SK-N-DZ (cell line): ENCODE data around the gene SLC5A6. TPM values are rescaled to one million over a fixed set of nuclear protein-coding genes. Genes with fewer than 3 reads are reported as not detected.

ENCODE experiments used
- DNase-seq: peaks from one replicate; pipeline ENCODE4 v3.0.0-alpha.2; 2015; ENCODE audit warnings: low spot score
- polyA plus RNA-seq, 2 experiments: library from polyadenylated mRNA; depleted of rRNA; stranded (reverse); fragments of >200 nt; gene quantifications; 2 replicates each; pipeline ENCODE4 v1.2.3, GENCODE V29; 2014

The SLC5A6 gene
- polyA plus RNA-seq (2014; cell fraction: cytosol; rRNA removed): 43.4 and 61.7 TPM in 2 replicates
- 173 and 175 TPM in 2 replicates for polyA plus RNA-seq (2014; cell fraction: nucleus; rRNA removed)

DNA sequence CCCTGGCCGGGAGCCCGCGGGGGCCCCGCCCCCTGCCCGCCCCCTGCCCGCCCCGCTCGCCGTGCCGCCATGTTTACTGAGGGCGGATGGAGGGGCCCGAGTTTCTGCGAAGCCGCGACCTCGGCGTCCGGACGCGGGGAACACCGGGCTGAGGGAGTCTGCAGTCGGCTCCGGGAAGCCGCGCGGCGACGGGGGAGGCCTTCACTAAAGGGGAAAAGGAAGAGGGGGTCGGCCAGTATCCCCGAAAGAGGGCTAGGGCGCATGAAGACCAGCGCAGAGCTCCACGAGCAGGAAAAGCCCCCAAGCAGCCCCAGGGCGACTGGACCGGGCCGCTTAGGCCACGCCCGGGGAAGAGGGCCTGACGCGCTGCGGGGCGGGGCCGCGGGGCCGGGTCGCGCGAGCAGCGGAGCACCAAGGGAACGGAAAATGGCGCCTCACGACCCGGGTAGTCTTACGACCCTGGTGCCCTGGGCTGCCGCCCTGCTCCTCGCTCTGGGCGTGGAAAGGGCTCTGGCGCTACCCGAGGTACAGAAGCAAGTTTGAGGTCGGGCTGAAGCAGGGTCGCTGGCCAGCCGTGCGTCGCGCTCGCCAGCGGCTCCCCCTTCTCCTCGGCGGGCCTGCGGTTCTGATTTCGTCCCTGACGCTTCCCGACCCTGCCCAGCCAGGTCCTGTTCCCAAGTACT lies at the start of gene SLC5A6, which contains the start of gene ATRAID:
Gene SLC5A6, minus strand, starts transcription at position 326 of the 683 bp plus-strand sequence. CDS start 4,618 bp downstream, outside the sequence.
Gene ATRAID, plus strand, starts transcription at position 99 of the 683 bp plus-strand sequence. Its CDS starts 328 bp downstream, at position 427.
- peak; percentile 85 for DNase-seq

DNA sequence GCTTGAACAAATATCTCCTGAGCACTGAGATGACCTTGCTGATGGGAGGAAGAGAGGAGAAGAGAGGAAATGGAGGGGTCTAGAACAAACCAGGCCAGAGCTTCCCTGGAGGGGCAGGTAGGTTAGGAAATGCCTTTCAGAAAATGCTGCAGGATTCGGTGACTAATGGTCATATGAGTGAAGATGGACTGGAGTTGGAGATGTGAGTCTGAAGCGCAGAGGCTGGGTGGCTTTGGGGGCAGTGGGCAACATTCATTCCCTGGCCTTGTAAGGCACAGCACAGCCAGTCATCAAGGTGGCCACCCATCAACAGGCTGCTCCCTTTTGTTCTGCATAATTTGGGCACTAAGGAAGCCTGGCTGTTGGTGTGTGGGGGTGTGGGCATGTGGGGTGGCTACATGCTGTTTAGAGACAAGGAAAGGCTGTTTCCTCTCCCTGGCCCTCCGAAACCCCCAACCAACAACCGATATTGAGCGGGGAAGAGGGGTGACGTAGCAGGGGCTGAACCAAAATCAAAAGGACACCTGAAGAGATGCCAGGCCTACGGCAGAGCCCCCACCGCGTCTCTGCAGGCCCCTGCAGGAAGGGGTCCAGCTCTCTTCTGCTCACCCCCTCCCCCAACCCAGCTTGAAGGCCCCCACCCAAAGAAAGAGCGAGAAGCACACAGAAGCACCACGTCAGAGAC lies 49.3 kb upstream of the SLC5A6 start:
- DNase-seq: no peak

DNA sequence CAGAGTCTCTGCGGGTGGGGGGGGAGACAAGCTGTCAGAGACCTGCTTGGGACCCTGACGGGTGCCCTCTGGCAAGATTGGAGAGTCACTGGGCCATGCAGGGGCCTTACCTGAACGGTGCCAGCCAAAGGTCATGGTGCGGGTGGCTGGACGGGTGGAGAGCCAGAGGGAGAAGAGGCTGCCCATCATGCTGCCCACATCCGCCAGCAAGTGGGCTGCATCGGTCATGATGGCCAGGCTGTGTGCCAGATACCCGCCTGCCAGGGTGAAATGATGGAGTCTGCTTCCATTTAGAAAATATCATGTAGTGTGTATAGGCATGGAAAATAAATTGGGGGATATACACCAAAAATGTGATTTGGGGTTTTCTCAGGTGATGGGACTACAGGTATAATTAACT lies 46.0 kb upstream of the SLC5A6 start:
- DNase-seq: no peak

DNA sequence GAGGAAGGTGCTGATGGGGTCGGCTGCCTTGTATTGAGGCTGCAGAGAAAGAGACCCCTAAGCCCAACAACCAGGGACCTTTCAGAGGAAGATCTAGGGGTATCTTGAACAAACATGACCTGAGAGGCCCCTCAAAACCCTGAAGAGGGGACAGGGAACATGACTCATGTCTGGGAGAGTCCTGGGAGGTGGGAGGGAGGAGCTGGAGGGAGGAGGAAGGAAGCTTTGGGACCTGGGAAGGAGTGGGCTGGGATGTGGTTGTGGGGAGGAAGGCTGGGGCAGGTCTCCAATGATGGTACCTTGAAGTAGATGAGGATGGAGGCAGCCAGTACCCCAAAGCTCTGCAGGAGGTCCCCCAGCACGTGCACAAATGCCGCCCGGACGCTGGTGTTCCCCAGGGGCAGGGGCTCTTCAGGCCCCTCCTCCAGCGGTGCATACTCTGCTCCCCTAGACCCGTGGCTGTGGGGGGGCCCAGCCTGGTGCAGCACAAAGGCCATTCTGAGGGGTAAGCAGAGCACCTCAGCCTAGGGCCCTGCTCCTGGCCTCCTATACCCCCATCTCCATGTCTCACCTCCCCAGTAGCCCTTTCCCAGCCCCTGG lies 44.9 kb upstream of the SLC5A6 start:
- DNase-seq: no peak

DNA sequence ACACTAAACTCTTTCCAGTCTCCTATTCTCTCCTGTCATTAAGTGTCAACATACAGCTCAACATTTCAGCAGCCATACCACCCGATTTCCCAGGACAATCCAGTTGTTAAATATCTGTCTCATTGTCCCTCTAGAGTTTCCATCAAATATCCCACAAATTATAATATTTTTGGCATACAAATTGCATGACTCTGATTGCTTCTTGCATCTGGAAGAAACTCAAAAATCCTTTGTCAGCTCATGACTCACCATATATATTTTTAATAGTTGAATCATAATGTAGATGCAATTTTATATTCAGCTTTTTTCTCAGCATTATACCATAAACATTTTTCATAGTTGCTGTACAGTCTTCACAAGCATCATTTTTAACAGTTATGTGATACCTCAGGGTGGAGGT lies 43.6 kb upstream of the SLC5A6 start:
- DNase-seq: no peak

DNA sequence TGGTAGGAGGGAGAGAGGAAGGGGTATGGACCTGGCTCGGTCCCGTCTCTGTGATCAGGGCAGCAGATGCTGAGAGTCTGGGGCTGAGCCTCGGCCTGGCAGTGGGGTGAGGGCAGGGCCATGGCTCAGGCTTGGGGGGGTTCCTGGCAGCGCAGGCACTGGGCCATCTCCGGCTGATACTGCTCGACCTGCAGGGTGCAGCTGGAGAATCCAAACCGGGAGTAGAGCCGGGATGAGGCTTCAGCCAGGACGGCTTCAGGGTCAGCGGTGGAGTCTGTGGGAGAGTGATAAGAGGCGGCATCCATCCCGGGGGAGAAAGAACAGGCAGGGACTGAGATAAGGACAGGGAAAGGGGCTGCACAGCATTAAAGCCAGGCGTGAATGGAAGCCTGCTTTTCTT lies 43.1 kb upstream of the SLC5A6 start:
- DNase-seq: no peak

DNA sequence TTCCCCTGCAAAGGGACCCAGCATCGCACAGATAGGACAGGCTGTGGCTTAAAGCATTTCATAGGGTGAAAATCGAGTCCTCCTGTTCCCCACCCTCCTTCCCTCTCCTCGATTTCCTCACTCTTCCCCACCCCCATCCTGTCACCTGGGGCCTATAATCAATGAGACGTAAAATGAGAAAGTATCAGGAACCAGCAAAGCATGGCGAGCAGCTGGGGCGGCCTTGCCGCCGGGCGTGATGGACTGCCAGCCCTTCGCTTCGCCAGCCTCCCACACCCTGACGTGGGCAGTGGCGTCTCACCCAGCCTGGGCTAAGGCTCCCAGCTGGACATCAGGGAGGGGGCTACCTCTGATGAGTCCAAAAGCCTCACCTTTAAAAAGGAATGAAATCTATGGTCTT lies 39.7 kb upstream of the SLC5A6 start:
- DNase-seq: no peak

DNA sequence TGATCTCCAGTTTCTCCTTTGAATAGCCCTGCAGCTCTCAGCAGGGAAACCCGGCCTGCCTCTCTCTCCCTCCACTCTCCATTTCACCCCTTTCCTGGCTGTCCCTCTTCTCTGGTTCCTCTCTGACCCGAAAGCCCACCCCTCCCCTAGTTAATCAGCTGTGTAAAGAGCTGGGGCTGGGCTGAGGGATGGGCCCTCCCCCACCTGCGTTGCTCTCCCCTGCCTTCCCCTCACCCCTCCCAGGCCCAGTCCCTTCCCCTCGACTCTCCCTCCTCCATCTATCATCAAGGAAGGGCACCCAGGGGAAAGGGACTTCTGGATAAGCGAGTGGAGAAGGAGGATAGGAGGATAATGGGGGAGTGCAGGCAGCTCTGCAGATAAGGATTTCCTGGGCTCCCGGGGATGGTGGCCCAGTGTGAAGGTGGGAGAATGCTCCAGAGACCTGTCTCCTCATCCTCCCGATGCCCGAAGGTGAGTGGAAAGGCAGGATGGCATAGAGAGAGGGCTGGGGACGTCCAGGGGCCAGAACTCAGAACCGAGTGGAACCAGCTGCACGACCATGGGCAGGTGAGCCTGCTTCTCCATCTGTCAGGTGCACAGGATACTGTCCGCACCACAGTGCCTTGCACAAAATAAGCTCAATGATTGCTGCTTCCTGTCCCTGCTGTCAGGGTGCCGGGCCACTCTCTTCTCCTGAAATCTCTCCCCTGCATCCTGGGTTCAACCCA lies 38.7 kb upstream of the SLC5A6 start:
- no peak for DNase-seq

DNA sequence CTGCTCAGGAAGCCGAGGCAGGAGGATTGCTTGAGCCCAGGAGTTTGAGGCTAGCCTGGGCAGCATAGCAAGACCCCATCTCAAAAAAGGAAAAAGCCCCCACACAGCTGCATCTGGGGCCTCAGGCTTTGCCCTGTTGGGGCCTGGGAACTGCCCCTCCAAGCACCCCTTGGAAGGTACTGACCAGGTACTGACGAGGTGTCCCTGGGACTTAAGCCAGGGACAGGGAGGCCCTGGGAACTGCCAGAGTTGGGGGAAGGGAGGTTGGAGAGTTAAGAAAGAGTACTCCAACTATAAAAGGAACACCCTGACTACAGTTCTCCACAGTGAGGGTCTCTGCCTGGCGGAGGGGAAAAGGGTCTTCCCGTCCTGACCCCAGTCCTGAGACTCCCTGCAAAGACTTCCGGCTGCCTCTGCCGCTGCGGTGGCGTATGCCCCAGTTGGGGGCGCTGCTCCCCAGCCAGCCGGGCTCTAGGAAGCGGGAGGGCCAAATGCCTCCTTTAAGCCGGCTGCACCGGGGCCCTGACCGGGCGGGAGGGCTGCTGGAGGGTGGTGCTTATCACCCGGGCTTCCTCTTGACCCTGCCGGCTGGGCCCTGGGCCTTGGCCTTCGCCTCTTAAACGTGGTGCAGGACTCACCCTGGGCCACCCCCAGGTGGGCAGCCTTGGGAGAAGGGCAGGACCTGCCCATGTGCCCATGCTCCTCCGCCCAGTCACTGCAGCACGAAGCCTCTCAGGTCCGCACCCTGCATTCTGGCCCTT lies 38.0 kb upstream of the SLC5A6 start:
- DNase-seq: peak; percentile 54

DNA sequence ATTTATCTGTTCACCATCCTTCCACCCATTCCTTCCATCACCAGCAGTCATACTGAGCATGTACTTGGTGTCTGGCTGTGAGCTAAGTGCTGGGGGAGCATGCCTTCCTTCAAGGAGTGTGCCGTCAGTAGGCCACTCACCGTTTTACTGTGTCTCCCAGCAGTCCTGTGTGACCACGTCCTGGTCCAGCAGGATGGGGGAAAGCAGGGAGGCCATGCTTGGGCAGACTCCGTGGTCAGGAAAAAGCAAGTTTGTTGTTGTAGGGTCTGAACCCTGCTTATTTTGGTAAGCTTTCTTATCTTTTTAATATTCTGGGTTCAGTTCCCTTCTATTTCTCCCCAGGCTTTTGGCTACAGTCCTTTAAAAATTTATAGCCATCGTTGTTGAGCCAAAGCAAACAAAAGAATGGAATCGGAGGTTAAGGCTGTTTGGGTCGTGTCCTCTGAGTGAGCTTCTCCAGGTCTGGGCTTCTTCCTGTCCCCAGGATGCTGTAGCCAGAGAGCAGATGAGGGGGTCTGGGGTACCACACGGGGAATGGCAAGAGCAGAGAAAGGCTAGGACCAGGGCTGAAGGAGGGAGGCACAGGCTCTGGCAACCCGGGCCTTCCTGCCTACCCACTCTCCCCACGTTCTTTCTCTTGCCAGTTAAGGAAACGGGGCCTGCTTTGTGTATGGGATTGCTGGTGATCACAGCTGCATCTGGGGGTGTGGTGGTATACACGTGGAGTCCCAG lies 37.3 kb upstream of the SLC5A6 start:
- DNase-seq: no peak

DNA sequence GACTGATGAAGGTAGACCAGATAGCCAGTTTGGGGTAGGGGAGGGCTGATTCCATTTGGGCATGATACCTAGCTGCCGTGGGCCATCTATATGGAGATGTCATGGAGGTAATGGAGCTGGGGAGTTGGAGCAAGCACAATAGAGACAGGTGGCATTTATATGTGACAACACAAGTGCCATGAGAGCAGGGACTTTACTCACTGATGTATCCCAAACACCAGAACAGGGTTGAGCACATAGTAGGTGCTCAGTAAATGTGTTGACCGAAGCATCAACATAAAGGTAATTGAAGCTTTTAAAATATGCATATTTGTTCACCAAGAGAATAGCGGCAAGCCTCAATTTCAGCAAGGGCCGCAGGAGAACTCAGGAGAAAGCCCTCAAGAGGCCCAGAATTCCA lies 35.8 kb upstream of the SLC5A6 start:
- no peak for DNase-seq

DNA sequence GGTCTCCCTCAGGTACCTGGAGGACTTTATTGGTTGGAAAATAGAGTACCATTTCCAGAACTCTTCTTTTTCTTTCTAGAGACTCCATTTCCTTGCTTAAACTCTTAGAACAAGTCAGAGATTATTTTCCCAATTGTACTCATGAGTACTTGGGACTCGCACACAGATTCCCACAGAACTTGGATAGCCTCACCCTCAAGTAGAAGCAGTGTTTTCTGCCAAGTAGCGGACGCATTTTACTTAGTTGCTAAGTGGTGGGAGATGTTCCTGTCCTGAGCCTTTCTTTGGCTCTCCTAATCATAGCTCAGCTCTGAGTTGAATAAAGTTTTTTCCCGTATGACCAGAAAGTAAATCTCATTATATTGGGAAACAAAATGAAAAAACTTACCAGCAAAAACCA lies 33.6 kb upstream of the SLC5A6 start:
- no peak for DNase-seq

DNA sequence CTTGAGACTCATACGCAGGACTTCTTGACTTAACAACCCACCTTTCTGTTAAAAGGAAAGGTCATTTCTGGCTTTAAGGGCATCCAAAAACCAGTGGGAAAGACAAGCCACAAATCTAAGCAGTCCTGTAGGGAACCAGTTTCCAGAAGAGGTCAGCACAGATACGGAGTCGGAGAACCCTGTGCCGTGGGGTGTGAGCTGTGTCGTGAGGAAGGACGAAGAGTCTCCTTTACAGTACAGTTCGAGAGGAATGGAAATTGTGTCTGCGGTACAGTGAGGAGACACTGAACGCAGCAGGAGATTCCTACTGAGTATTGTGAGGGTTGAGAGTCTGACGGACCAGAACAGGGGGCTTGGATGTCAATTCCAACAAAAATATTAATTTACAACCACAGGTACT lies 33.0 kb upstream of the SLC5A6 start:
- no peak for DNase-seq

DNA sequence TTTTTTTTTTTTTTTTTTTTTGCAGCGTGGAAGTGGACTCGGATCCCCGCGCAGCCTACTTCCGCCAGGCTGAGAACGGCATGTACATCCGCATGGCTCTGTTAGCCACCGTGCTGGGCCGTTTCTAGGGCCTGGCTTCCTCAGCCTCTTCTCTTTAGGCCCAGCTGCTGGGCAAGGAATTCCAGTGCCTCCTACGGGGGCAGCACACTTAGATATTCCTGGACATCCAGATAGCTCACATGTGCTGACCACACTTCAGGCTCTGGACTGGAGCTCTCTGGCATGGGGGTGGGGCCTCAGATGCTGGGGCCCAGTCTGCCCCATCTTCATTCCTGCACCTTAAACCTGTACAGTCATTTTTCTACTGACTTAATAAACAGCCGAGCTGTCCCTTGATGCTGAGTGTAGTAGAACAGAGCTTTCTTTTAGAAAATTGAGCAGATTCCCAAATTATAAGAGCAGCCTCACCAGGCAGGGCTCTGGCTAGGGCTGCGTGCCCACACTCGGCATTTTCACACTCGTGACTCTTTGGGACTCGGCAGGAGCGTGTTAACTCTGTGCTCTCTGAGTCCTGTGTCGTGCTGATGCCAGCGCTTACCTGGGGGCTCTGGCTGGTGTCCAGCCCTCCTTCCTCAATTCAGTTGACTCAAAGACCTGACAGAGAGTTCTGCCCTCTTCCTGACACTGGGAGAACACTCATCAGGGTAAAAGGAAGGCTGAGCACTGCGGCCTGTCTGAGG lies 31.5 kb upstream of the SLC5A6 start:
- no peak for DNase-seq

DNA sequence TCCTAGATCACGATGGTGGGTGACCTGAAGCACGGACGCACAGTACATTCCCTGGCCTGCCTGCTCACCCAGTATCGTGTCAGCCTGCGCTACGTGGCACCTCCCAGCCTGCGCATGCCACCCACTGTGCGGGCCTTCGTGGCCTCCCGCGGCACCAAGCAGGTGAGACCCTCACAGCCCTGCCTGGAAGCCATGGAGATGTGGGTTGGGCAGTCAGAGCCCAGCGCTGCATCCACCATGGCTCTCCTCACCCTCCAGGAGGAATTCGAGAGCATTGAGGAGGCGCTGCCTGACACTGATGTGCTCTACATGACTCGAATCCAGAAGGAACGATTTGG lies 30.5 kb upstream of the SLC5A6 start:
- no peak for DNase-seq

DNA sequence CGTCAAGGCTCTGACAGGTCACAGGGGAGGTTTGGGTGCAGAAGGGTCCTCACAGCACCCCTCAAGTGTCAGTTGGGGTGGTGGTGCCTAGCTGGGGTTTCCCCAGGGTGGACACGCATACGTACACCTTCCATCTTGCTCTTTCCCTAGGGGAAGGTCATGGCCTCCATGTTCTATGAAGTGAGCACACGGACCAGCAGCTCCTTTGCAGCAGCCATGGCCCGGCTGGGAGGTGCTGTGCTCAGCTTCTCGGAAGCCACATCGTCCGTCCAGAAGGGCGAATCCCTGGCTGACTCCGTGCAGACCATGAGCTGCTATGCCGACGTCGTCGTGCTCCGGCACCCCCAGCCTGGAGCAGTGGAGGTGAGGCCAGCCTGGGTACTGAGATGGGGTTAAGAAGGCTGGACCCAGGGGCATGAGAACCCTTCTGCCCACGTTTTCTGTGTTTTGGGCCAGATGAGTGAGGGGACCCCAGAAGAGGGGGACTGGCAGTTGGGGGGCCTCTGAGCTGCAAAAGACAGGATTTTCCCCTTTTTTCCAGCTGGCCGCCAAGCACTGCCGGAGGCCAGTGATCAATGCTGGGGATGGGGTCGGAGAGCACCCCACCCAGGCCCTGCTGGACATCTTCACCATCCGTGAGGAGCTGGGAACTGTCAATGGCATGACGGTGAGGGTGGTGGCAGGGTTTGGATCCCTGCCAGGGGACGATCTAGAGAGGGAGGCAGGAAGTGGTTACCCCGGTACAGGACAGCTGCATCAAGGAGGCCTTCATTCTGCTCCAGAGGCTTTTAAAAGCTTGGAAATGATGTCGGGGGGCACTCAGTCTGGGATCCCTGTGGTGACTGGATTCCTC lies 29.9 kb upstream of the SLC5A6 start:
- DNase-seq: no peak

DNA sequence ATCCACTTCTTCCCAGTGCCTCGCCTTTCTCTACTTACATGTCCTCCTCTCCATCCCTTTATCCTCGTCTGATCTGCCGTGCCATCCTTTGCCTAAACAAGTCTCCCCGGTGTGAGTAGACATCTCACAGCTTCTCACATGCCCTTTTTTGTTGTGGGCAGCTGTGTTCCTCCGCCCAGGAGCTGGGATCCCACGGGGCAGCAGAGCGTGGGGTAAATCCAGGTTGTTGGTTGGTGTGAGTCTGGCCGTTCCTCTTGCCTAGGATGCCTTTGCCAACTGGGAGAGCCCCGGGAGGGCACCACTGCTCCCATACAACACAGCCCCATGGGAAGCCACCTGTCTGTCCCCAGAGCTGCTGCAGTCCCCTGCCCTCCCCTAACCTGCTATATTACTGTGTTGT lies 28.3 kb upstream of the SLC5A6 start:
- no peak for DNase-seq

DNA sequence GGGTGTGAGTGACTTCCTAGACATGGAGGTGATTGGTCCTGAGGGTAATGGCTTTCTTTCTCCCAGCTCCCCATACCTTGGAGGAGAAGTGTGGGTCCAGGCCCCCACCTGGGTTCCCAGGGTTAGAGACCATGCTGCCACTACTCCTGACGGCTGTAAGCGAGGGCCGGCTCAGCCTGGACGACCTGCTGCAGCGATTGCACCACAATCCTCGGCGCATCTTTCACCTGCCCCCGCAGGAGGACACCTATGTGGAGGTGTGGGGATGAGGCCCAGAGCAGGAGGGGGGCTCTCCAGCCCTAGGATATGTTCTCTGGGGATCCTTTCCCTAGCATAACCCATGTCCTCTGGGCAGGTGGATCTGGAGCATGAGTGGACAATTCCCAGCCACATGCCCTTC lies 26.9 kb upstream of the SLC5A6 start:
- DNase-seq: no peak

DNA sequence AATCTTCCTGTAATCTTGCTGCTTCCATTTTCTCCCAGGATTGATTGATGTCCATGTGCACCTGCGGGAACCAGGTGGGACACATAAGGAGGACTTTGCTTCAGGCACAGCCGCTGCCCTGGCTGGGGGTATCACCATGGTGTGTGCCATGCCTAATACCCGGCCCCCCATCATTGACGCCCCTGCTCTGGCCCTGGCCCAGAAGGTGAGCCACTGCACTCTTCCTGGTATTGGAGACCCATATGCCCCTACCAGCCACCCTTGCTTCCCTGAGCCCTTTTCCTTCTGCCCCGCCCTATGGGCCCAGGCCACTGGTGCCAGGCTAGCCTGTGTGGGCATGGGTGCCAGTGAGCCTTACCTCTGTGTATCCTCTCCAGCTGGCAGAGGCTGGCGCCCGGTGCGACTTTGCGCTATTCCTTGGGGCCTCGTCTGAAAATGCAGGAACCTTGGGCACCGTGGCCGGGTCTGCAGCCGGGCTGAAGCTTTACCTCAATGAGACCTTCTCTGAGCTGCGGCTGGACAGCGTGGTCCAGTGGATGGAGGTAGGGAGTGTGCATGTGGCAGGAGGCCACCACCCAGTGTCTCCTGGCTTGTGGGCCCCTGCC lies 25.4 kb upstream of the SLC5A6 start:
- no peak for DNase-seq
